ENCODE measurements around the gene ADA. TPM values are rescaled to one million over a fixed set of nuclear protein-coding genes. Genes with fewer than 3 reads are reported as not detected.

The ADA gene
- total RNA-seq, 6 donors from 2014 or later = 5.0 to 9.4 (median 7.2) TPM

- Histone ChIP-seq H3K36me3 (no peaks in the 10 kb centered on the region), H3K27me3 (no peaks in the 10 kb centered on the region), H3K4me3 (no peak overlapping the region), H3K4me1 (peaks cover 44 to 62% (median 55%) of the 10 kb centered on the region in 4 donors), H3K27ac (peak overlapping the region; percentile 66 to 82 (median 72)), H3K9me3 (no peaks in the 10 kb centered on the region)
- DNase-seq = no peak
- WGBS, 2 donors = 78% methylated on average over 1 of the region's 1 CpG; no CpG with 5 or more reads in 1 of the 2 donors
- no peak for ATAC-seq (ENCODE audit: low FRiP score in 2 of 2)
- TF ChIP-seq EP300 (IDR thresholded peaks at IDR 0.05) = no peak
- no peak for TF ChIP-seq POLR2AphosphoS5 (IDR thresholded peaks at IDR 0.05)
- TF ChIP-seq POLR2A (IDR thresholded peaks at IDR 0.05) = no peak
- no peak for TF ChIP-seq CTCF (IDR thresholded peaks at IDR 0.05)
Measured at GRCh38 chr20:44643154-44643519, 8.4 kb downstream of the ADA start.

GRCh38 chr20:44642203-44643153 lies 9.0 kb downstream of the ADA start:
- H3K27ac ChIP-seq = peak overlapping the region; percentile 66 to 82 (median 72)
- no peaks in the 10 kb centered on the region for H3K27me3 ChIP-seq
- WGBS, 2 donors = 10 to 15% methylated on average over 12 to 17 of the region's 17 CpGs
- peaks cover 44 to 60% (median 51%) of the 10 kb centered on the region in 4 donors for H3K4me1 ChIP-seq
- TF ChIP-seq CTCF (IDR thresholded peaks at IDR 0.05) (peak in 2 of 6 experiments; percentile 19 to 24), POLR2A (IDR thresholded peaks at IDR 0.05) (peak in 1 of 4 donors; percentile 31), EP300 (IDR thresholded peaks at IDR 0.05) (no peak), POLR2AphosphoS5 (IDR thresholded peaks at IDR 0.05) (peak in 1 of 2 donors; percentile 14)
- H3K9me3 ChIP-seq = no peaks in the 10 kb centered on the region
- H3K4me3 ChIP-seq = peak overlapping the region in 3 of 4 donors; percentile 9 to 14 (median 11)
- DNase-seq (peak in 1 of 2 donors; percentile 80), ATAC-seq (ENCODE audit: low FRiP score in 2 of 2) (peak; percentile 69 to 77)
- H3K36me3 ChIP-seq = no peaks in the 10 kb centered on the region

- no peak for TF ChIP-seq CTCF (IDR thresholded peaks at IDR 0.05)
- no peak for TF ChIP-seq EP300 (IDR thresholded peaks at IDR 0.05)
- no peak for TF ChIP-seq POLR2A (IDR thresholded peaks at IDR 0.05)
- TF ChIP-seq POLR2AphosphoS5 (IDR thresholded peaks at IDR 0.05) = no peak
- H3K4me3 ChIP-seq = no peak overlapping the region
- no peak for ATAC-seq (ENCODE audit: low FRiP score in 2 of 2)
- DNase-seq = no peak
- no peaks in the 10 kb centered on the region for H3K36me3 ChIP-seq
- 83 to 85% methylated on average over 5 of the region's 5 CpGs for WGBS, 2 donors
- H3K9me3 ChIP-seq = no peaks in the 10 kb centered on the region
- no peaks in the 10 kb centered on the region for H3K27me3 ChIP-seq
- peaks cover 37 to 48% (median 42%) of the 10 kb centered on the region in 4 donors for H3K4me1 ChIP-seq
- H3K27ac ChIP-seq = peak overlapping the region in 1 of 4 donors; percentile 77
Measured at GRCh38 chr20:44641325-44641724, 10.2 kb downstream of the ADA start.

- Histone ChIP-seq H3K9me3 (no peaks in the 10 kb centered on the region), H3K4me3 (no peak overlapping the region), H3K36me3 (no peaks in the 10 kb centered on the region), H3K27me3 (no peaks in the 10 kb centered on the region), H3K4me1 (peaks cover 30 to 40% (median 35%) of the 10 kb centered on the region in 4 donors), H3K27ac (no peak overlapping the region)
- WGBS, 2 donors = 80 to 89% methylated on average over 2 of the region's 2 CpGs
- no peak for ATAC-seq (ENCODE audit: low FRiP score in 2 of 2)
- TF ChIP-seq POLR2A (IDR thresholded peaks at IDR 0.05) = no peak
- TF ChIP-seq POLR2AphosphoS5 (IDR thresholded peaks at IDR 0.05) = no peak
- TF ChIP-seq CTCF (IDR thresholded peaks at IDR 0.05) = no peak
- no peak for TF ChIP-seq EP300 (IDR thresholded peaks at IDR 0.05)
- DNase-seq = no peak
Measured at GRCh38 chr20:44640522-44640921, 11.0 kb downstream of the ADA start.
